NCI-H1417 (cell line): ENCODE data around the gene SMIM5.

Experiments used
- DNase-seq, 3 experiments: peaks; one replicate each; lab custom pipeline; 2025; lab: John Stamatoyannopoulos, UW

The SMIM5 gene

DNA sequence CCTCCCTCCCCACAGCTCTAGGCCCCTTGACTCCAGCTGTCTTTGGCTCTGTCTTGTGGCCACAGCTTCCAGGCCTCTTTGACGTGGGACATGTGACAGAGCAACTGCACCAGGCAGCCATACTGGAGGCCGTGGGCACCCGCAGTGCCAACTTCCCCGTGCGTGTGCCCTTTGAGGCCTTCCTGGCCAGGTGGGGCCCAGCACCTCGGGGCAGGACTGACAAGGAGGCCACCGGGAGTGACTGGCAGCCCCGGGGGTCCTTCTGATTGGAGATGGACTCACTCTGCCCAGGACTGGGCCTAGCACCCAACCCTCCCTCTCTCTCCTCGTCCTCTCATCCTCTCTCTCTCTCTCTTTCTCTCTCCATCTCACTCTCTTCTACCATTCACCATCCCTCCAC, 30.1 kb upstream of the SMIM5 start:
- no peak for DNase-seq

DNA sequence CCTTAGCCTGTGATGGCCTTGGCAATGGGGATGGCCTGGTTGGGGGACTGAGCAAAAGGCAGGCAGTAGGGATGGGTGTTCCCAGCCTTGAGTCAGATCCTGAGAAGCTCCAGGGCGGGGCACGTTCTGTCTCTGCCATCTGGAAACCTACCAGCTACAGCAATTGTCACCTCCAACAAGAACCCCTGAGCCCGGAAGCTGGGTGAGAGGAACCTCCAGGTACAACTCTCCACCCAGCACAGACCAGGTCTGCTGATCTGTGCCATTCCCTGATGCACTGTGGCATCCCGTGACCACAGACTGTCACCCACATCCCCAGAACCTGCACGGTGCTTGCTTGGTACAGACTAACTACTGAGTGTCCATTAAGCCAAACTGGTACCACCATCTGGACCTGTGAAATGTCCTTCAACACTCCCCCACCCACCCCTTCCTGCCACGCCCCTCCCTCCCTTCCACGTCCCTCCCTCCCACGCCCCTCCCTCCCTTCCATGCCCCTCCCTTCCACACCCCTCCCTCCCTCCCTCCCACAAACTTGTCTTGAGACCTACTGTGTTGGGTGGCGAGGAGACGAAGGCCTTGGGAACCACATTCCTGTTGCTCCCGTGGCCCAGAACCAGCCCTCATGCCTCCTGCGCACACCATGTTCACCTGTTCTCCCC, 29.1 kb upstream of the SMIM5 start:
- DNase-seq, result no peak

DNA sequence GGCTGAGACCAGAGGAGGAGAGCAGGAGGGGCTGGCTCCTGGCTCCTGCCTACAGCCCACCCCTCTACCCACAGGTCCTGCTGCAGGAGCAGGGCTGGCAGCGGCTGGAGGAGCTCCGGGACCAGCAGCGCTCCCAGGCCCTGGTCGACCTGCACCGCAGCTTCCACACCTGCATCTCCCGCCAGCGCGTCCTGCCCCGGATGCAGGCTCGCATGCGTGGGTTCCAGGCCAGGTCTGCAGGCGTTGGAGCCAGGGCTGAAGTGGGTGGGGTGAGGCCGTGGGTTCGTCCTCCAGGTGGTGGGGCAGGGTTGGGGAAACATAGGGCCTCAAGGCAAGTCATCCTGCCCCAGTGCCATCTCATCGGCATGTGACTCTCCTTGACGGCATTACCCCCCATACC, 27.4 kb upstream of the SMIM5 start:
- no peak for DNase-seq

DNA sequence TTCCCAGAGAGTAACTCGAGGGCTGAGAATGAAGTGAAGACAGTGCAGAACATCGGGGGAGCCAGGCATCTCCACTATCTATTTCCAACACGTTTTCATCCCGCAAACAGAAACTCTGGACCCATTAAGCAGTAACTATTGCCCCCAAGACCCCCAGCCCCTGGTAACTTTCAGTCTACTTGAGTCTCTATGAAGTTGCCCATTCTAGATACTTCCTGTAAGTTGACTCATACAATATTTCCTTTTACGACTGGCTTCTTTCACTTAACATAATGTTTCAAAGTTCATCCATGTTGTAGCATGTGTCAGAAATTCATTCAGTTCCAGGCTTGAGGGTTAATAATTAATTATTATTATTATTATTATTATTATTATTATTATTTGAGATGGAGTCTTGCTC, 26.1 kb upstream of the SMIM5 start:
- DNase-seq, result no peak

DNA sequence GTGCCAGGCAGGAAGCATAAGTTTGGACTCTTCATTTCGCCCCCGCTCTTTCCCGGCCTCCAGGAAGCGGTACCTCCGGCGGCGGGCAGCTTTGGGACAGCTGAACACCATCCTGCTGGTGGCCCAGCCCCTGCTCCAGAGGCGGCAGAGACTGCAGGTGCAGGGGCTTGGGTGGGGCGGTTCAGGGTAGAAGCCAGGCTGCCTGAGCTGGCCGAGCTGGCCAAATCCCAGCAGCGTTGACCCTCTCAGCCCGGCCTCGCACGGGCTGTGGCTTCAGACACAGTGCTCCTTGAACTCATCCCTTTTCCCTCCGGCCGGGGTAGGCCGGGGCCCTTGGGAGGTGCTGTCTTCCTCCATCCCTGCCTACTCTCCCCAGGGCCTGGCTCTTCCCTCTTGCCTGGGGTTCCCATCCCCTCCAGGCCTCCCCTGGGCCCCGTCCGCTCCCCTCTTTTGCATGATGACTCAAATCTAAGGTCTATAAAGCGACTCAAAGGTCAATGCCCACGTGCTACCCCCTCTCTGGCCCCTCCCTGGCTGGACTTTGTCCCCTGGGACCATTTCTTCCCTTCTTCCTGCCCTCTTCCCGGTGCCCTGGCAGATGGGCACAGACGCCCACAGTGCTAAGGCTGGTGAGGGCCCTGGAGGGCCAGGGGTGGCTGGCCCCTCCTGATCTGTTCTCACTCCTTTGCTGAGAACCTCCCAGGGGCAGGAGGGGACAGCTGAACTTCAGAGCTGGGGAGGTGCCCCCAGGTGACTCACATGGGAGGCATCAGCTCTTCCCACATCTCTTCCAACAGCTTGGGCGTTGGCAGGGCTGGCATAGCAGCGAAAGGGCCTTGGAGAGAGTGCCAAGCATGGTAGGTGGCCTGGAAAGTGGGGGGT, 22.9 kb upstream of the SMIM5 start:
- DNase-seq, result no peak

DNA sequence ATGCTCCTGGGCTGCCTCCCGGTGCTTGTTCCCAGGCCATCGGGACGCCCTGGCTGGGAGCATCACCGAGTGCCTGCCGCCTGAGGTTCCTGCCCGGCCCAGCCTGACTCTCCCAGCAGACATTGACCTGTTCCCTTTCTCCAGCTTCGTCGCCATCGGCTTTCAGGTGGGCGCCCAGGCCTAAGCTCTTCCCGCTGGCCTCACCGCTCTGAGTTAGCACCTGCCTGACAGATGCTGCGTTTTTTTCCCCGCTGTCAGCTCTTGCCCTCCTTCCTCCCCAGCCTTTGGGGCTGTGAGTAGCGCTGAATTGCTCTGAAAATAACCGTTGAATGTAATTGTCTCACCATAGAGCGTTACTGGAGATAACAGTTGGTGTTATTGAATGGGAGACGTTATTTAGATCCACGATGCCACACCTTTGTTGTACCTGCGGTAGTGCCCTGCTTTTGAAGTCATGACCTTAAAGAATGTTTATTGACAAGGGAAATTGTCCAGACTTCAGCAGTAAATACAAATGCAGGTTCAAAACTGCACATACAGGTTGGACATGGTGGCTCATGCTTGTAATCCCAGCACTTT, 21.3 kb upstream of the SMIM5 start:
- DNase-seq, result peak in 1 of 3 experiments; percentile 34

DNA sequence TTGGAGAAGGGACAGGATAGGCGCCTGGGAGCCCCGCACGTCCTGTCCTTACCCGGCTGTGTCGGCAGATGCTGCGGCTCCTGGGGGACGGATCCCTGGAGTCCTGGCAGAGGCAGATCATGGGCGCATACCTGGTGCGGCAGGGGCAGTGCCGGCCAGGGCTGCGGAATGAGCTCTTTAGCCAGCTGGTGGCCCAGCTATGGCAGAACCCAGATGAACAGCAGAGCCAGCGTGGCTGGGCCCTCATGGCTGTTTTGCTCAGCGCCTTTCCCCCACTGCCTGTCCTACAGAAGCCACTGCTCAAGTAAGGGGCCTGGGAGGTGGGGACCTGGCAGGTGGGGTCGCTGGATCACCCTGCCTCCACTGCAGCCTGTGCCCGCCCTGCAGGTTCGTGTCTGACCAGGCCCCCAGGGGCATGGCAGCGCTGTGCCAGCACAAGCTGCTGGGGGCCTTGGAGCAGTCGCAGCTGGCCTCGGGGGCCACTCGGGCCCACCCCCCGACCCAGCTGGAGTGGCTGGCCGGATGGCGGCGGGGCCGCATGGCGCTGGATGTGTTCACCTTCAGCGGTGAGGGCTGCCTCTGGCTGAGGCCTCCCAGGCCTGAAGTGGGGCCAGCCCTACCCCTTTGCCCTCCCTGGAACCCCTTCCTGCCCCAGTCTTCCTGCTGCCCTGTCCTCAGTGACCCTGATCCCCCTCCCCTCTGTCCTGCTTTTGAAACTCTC, 20.2 kb upstream of the SMIM5 start:
- no peak for DNase-seq

DNA sequence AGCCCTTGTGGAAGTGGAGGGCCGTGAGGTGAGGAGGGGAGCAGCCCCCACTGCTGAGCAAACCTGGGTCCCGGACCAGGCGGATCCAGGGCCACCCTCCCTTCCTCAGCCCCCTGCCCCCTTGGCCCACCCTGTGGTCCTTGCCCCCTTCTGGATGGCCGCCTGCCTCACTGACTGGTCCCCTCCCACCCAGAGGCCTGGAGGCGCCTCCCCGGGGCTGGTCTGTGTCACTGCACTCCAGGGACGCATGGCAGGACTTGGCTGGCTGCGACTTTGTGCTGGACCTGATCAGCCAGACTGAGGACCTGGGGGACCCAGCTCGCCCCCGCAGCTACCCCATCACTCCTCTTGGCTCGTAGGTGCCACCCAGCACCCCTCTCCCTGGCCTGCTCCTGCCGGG, 19.2 kb upstream of the SMIM5 start:
- DNase-seq, result no peak

DNA sequence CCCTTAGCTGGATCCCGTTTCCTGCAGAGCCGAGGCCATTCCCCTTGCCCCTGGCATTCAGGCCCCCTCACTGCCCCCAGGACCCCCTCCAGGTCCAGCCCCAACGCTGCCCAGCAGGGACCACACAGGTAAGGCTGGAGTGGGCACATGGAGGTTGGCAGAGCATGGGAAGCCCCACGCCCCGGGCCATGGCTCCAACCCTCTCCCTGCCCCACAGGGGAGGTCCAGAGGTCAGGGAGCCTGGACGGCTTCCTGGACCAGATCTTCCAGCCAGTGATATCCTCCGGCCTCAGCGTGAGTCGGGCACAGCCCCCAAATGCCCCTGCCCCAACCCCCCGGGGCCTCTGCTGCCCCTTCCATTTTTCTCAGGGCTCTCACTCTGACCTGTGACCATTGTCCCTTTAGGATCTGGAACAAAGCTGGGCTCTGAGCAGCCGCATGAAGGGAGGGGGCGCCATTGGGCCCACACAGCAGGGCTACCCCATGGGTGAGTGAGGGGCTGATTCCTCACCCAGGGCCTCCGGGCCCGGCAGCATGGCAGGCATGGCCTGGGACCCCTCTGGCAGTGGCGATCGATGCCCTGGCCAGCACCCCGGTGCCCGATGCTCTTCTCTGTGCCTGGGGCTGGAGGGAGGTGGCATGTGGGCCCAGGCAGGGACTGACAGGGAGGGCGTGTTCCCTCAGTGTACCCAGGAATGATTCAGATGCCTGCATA, 18.5 kb upstream of the SMIM5 start:
- no peak for DNase-seq

DNA sequence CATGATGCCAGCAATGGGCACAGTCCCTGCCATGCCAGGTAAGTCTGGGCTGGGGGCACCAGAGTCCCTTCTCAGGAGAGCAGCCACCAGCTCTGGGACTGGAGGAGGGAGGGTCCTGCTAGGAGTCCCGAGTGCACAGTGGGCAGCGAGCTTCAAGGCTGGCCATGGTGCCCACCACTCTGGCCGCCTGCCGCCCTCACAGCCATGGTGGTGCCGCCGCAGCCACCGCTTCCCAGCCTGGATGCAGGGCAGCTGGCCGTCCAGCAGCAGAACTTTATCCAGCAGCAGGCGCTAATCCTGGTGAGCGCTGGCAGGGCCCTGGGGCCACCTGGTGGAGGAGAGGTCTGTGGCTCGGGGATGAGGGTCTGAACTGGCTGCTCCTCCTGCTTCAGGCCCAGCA, 17.9 kb upstream of the SMIM5 start:
- no peak for DNase-seq

DNA sequence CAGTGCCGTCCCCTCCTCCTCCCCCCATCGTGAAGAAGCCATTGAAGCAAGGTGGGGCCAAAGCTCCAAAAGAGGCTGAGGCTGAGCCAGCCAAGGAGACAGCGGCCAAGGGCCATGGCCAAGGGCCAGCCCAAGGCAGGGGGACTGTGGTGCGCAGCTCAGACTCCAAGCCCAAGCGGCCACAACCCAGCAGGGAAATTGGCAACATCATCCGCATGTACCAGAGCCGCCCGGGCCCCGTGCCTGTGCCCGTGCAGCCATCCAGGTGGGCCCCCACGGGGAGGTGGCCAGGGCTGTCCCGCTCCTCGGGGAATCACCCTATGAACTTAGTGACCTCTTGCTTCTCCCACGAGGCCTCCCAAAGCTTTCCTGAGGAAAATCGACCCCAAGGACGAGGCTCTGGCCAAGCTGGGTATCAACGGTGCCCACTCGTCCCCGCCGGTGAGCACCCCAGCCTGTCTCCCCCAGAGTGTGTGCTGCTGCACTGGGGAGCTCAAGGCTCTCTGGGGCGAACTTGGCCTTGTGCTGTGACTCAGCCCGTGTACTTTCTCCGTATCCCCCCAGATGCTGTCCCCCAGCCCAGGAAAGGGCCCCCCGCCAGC, 16.6 kb upstream of the SMIM5 start:
- no peak for DNase-seq

DNA sequence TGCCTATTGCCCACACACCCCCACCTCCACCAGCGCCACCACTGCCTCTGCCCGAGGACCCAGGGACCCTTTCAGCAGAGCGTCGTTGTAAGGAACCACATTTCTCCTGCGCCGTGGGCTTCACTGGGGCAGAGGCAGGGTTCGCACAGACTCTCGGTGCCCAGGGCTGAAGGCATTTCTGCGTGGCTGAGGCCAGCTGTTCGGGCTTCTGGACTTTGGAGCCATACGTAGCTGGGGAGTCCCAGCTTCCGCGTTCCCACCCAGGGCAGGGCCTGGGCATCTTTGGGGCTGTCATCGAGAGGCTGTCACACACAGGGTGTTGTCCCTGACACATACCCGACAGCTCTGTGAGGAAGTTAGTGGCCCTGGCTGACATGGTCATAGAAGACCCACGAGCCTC, 16.0 kb upstream of the SMIM5 start:
- DNase-seq, result no peak

DNA sequence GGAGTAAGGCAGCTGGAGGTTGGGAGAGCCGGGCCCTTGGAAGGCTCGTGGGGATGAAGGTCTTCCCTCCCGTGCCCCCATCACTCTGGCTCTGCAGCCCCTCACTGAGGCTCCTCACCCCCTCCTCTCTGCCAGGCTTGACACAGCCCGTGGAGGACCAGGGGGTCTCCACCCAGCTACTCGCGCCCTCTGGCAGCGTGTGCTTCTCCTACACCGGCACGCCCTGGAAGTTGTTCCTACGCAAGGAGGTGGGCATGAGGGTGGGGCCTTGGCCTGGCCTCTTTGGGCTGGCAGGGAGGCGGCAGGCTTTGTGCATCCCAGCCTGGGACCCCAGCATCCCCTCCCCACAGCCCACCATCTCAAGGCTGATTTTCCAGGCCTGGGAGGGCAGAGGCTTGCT, 15.6 kb upstream of the SMIM5 start:
- no peak for DNase-seq

DNA sequence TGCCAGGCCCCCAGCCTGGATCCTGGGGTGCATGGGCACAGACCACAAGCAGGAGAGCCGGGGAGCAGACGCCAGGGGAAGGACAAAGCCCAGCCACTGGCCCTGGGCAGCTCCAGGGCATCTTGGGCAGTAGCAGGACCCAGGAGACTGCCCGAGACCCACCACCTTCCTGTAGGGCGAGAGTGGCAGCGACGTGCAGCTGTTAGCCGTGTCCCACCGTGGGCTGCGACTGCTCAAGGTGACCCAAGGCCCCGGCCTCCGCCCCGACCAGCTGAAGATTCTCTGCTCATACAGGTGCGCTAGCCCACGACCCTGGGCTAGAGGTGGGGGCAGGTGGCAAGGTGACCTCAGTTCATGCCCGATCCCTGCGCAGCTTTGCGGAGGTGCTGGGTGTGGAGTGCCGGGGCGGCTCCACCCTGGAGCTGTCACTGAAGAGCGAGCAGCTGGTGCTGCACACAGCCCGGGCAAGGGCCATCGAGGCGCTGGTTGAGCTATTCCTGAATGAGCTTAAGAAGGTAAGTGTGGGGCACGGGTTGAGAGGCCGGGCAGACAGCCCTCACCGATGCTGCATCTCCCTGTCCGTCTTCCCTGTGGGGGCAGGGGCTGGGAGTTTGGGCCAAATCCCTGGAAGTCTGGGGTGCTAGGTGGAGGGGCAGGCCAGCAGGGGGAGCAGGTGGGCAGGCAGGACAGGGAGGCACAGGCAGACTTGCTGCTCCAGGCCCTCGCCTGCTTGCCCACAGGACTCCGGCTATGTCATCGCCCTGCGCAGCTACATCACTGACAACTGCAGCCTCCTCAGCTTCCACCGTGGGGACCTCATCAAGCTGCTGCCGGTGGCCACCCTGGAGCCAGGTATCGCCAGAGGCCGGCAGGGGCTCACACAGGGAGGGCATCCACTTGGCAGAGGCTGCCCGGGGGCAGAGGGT, 13.5 kb upstream of the SMIM5 start:
- peak; percentile 10 to 42 (median 13) for DNase-seq

DNA sequence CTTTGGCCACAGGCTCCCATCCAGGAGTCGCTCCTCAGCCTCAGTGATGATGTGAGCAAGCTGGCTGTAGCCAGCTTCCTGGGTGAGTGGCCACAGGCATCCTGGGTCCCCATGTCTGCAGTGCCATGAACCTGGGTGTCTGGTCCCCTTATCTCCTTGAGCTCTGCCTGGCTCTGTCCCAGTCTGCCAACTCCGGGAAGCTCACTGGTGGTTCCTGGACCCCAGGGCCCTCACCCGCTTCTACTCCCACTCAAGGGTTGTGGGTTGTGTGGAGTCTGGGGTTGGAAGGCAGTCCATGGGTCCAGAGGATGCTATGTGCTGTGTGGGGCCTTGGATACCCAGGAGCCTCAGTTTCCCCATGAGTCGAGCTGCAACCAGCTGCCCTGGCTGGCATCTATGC, 11.7 kb upstream of the SMIM5 start:
- no peak for DNase-seq

DNA sequence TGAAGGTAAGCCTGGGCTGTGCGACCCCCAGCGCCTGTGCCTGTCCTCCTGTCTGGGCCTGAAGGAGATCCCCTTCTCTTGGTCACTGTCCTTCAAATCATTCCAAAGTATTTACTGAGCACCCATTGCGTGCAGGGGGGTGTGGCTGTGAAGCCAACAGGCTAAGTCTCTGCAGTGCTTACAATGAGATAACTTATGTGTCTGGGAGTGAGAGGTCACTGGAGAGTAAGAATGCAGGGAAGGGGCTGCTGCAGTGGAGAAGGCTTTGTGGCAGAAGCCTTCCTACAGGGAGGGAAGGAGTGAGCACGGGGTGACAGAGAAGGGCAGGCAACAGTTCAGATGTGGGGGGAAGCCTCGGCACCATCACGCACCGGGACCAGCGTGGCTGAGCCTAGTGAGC, 11.2 kb upstream of the SMIM5 start:
- no peak for DNase-seq

DNA sequence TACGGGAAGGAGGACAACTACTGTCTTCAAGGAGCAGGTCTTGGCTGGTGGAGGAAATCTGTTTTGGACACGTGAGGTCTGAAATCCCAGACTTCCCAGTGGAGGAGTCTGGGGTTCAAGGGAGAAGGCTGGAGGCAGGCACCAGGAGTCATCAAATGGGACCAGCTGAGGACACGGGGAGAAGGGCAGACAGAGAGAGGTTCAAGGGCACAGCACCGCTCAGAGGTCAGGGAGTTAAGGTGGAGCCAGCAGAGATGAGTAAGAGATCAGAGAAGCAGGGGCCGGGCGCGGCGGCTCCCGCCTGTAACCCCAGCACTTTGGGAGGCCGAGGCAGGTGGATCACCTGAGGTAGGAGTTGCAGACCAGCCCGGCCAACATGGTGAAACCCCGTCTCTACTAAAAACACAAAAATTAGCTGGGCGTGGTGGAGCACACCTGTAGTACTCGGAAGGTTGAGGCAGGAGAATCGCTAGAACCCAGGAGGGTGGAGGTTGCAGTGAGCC, 10.4 kb upstream of the SMIM5 start:
- DNase-seq, result no peak

DNA sequence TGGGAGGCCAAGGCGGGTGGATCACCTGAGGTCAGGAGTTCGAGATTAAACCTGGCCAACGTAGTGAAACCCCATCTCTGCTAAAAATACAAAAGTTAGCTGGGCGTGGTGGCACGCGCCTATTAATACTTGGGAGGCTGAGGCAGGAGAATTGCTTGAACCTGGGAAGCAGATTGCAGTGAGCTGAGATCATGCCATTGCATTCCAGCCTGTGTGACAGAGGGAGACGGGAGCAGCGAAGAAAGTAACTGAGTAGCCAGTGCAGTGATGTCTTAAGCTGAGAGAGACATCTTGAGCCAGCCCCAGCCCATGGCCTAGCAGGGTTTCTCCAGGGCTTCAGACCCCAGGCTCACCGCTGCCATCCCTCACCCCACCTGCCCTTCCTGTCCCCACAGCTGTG, 9.8 kb upstream of the SMIM5 start:
- no peak for DNase-seq

DNA sequence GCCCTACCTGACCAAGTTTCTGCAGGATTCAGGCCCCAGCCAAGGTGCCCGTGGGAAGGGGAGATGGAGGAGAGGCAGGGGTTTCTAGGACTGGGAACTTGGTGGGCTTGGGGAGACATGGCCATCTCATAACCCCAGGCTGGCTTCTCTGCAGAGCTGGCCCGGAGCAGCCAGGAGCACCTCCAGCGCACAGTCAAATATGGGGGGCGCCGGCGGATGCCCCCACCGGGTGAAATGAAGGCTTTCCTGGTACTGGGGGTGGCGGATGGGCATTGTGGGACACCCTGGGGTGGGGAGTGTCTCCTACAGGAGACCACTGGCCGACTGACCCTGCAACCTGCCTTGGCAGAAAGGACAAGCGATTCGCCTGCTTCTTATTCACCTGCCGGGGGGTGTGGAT, 9.2 kb upstream of the SMIM5 start:
- DNase-seq, result no peak

DNA sequence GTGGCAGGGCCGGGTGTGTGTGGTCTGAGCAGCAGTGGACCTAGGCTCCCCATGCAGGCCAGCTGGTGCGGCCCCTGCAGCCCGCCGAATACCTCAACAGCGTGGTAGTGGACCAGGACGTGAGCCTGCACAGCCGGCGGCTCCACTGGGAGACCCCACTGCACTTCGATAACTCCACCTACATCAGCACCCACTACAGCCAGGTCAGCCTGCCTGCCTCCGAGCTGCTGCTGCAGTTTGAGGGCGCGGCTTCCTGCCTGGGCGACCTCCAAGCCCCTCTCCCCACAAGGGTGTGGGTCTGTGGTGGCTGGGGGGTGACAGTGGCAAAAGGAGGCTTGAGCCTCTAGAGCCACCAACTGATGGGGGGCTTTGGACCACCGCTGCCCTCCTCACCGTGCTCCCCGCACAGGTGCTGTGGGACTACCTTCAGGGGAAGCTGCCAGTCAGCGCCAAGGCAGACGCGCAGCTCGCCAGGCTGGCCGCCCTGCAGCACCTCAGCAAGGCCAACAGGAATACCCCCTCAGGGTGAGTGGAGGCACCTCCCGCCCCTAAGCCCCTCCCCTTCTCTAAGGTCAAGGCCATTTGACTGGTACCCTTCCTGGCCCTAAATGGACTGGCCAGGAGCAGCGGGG, 8.4 kb upstream of the SMIM5 start:
- DNase-seq, result no peak
